ENCODE results near the gene MACROD2. TPM values are rescaled to one million over a fixed set of nuclear protein-coding genes. Genes with fewer than 3 reads are reported as not detected.

MACROD2 gene
- total RNA-seq, 4 donors from 2014 or later, result 2.1 to 28.1 (median 12.6) TPM

DNA sequence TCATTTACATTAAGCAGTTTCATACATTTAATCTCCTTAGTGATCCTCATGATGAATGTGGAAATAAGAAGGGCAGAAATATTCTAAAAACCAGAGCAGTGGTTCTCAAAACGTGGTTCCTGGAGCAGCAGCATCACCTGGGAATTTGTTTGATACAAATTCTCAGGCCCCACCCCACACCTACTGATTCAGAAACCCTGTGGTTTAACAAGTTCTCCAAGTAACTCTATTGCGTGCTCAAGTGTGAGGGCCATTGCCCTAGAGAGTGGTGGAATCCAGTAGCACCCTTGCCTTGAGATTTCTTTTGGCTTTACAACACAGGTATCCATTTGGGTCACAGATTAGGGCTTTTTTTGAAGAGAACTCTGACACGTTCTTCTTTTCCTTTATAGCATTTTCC lies 696.7 kb downstream of the MACROD2 start:
- TF ChIP-seq, protein P1, sequence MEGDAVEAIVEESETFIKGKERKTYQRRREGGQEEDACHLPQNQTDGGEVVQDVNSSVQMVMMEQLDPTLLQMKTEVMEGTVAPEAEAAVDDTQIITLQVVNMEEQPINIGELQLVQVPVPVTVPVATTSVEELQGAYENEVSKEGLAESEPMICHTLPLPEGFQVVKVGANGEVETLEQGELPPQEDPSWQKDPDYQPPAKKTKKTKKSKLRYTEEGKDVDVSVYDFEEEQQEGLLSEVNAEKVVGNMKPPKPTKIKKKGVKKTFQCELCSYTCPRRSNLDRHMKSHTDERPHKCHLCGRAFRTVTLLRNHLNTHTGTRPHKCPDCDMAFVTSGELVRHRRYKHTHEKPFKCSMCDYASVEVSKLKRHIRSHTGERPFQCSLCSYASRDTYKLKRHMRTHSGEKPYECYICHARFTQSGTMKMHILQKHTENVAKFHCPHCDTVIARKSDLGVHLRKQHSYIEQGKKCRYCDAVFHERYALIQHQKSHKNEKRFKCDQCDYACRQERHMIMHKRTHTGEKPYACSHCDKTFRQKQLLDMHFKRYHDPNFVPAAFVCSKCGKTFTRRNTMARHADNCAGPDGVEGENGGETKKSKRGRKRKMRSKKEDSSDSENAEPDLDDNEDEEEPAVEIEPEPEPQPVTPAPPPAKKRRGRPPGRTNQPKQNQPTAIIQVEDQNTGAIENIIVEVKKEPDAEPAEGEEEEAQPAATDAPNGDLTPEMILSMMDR (IDR thresholded peaks at IDR 0.05), result no peak
- TF ChIP-seq POLR2A (IDR thresholded peaks at IDR 0.05), result no peak
- H3K9me3 ChIP-seq, result no peaks in the 10 kb centered on the region
- H3K4me1 ChIP-seq, result no peaks in the 10 kb centered on the region
- no peak overlapping the region for H3K4me3 ChIP-seq
- no peaks in the 10 kb centered on the region for H3K36me3 ChIP-seq
- no peak overlapping the region for H3K27ac ChIP-seq
- intact Hi-C loops (cut with DNase I; ENCODE audit: low total_unique reads), result no loop called here
- H3K27me3 ChIP-seq, result no peaks in the 10 kb centered on the region
- no peak for DNase-seq

DNA sequence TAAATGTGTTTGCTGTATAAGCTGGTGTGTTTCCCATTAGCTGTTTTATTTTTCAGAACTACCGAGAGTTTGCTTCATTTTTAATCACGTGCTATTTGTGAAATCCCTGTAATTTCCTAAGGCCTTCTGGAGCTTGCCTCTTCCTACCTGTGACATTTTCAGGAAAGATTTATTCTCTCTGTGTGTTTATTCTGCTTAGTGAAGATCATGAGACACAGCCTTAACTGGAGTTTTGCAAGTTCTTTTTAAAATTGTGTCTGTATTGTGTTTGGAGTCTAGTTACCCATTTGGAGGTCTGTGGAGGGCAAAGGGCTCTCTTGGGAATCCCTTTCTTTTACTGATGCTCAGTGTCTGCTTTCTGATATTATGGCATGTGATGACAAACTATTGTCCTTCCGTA lies 701.2 kb downstream of the MACROD2 start:
- Histone ChIP-seq H3K27me3 (no peaks in the 10 kb centered on the region), H3K36me3 (no peaks in the 10 kb centered on the region), H3K27ac (peak overlapping the region in 1 of 2 donors; percentile 28), H3K4me1 (no peaks in the 10 kb centered on the region), H3K9me3 (no peaks in the 10 kb centered on the region), H3K4me3 (no peak overlapping the region)
- DNase-seq, result no peak
- intact Hi-C loops (cut with DNase I; ENCODE audit: low total_unique reads), result no loop called here
- TF ChIP-seq, protein P1 (IDR thresholded peaks at IDR 0.05), result no peak
- no peak for TF ChIP-seq POLR2A (IDR thresholded peaks at IDR 0.05)

DNA sequence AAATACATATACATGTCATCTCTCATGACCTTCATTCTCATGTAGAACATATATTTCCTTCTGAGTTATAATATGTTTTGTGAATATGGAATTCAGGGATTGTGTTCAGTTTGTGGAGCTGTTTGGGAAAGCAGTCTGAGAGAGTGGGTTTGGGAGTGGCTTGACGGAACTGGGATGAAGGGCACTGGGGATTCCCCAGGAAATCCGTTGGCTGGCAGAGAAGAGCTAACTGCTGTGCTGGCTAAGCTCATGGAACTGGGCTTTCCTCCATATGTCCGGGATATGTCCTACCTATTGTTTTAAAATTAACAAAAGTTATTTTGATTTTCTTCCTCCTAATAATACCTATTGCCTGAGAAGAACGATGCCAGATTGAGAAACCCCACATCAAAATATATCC lies 701.6 kb downstream of the MACROD2 start:
- H3K4me3 ChIP-seq, result no peak overlapping the region
- no peaks in the 10 kb centered on the region for H3K4me1 ChIP-seq
- intact Hi-C loops (cut with DNase I; ENCODE audit: low total_unique reads), result no loop called here
- DNase-seq, result no peak
- no peaks in the 10 kb centered on the region for H3K9me3 ChIP-seq
- no peaks in the 10 kb centered on the region for H3K27me3 ChIP-seq
- TF ChIP-seq, protein P1 (IDR thresholded peaks at IDR 0.05), result no peak
- TF ChIP-seq POLR2A (IDR thresholded peaks at IDR 0.05), result no peak
- no peaks in the 10 kb centered on the region for H3K36me3 ChIP-seq
- peak overlapping the region in 1 of 2 donors; percentile 28 for H3K27ac ChIP-seq

DNA sequence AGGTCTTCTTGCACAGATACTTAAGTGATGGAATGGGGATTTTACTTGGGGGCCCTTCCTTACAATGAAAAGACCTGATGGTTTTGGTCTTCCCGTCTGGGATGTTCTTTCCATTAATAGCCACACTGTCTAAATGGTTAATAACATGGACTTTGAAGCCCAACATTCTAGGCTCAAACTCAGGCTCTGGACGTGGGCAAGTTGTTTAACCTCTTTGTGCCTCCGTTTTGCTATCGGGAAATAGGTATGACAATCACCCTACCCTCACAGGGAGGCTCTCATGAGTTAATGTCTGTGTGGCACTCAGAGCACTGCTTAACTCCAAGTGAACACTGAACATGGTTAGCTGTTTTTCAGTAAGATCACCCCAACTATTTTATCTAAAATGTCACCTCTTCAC lies 702.8 kb downstream of the MACROD2 start:
- DNase-seq, result no peak
- Histone ChIP-seq H3K36me3 (no peaks in the 10 kb centered on the region), H3K27ac (no peak overlapping the region), H3K4me3 (no peak overlapping the region), H3K4me1 (no peaks in the 10 kb centered on the region), H3K9me3 (no peaks in the 10 kb centered on the region), H3K27me3 (no peaks in the 10 kb centered on the region)
- TF ChIP-seq POLR2A (IDR thresholded peaks at IDR 0.05), result no peak
- intact Hi-C loops (cut with DNase I; ENCODE audit: low total_unique reads), result no loop called here

DNA sequence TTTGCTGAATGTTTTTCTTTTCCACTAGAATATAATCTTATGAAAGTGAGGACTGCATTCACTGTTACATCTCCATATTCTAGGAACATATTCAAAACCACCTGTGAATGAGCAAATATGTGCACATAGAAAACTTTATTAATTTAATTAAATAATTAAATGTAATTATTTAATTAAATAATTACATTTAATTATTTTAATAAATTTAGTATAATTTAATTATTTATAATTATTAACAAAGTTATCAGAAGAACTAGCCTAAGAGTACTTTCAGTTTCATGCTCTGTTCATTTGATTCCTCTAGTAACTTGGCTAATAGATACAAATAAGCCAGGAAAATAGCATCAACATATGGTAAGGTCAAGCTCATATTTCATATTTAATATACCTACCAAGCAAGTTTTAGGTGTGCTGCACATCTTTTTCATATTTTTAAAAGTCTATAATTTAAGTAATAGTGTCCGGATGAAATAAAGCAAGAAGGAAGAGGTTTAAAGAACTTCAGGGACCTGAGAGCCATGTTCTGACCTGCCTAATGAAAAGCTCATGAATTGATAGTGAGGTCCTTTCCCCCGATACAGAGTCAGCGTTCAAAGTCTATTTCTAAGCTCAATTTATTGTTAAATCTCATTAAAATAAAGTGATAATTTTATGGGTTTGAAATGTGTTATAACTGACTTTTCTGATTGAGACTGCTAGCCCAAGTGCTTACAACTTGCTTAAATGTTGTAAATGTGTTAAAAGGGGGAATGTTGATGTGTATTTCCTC lies 703.5 kb downstream of the MACROD2 start:
- no peaks in the 10 kb centered on the region for H3K27me3 ChIP-seq
- TF ChIP-seq, protein P1 (IDR thresholded peaks at IDR 0.05), result no peak
- no peak for TF ChIP-seq POLR2A (IDR thresholded peaks at IDR 0.05)
- H3K36me3 ChIP-seq, result no peaks in the 10 kb centered on the region
- no peak overlapping the region for H3K4me3 ChIP-seq
- no peak for DNase-seq
- H3K27ac ChIP-seq, result peak overlapping the region in 1 of 2 donors; percentile 4
- H3K4me1 ChIP-seq, result no peaks in the 10 kb centered on the region
- intact Hi-C loops (cut with DNase I; ENCODE audit: low total_unique reads), result no loop called here
- H3K9me3 ChIP-seq, result no peaks in the 10 kb centered on the region

Data from uterus (tissue), 4 donors.